ENCODE results near the gene NAPB. TPM values are rescaled to one million over a fixed set of nuclear protein-coding genes. Genes with fewer than 3 reads are reported as not detected.

Gene NAPB
- total and polyA plus RNA-seq, 2 experiments from 2014 or later, result 7.3 to 11.2 TPM

DNA sequence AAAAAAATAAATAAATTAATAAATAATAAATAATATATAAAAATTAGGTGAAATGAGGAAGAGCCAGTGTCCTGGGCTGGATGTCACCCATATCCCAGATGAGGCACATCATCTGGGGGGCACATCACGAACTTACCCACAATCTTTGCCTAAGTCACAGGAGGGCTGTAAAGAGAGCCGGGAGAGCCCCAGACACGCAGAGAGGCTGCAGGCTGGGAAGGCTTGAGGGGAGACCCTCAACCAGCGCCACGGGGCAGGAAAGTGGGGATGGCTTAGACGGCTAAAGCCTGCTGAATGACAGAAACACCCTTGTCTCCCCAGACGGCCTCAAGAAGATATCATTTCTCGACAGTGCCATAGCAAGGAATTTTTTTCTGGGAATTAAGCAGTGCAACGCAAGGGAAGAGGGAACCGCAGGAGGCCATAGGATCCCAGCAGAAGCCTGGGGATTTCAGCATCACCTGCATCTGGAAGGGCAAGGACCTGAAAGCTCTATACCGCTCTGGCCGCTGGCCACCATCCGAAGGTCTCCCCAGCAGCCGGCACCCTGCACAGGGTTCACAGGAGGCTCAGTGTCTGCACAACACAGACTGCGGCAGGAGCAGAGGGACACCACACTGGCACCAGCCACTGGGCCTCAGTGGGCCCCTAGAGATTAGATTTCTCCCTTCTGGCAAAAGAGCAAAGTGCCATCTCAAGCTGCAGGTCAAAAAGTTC, 93.5 kb downstream of the NAPB start:
- no peaks in the 10 kb centered on the region for H3K36me3 ChIP-seq (replicated peaks; ENCODE audit: insufficient read depth, low read depth)
- no peak for DNase-seq (ENCODE audit: low spot score)
- H3K4me2 ChIP-seq, result no peak overlapping the region
- no peaks in the 10 kb centered on the region for H3K9me2 ChIP-seq (replicated peaks; ENCODE audit: insufficient read depth)
- H3K79me2 ChIP-seq, result no peaks in the 10 kb centered on the region
- H3K9me3 ChIP-seq (ENCODE audit: low read depth), result no peaks in the 10 kb centered on the region
- no peaks in the 10 kb centered on the region for H3K27me3 ChIP-seq
- no peaks in the 10 kb centered on the region for H3K4me1 ChIP-seq (ENCODE audit: insufficient read depth)
- TF ChIP-seq CTCF (IDR thresholded peaks at IDR 0.05; ENCODE audit: poor library complexity), result no peak
- TF ChIP-seq EZH2 (IDR thresholded peaks at IDR 0.05; ENCODE audit: borderline replicate concordance), result no peak
- no peak for TF ChIP-seq EZH2phosphoT487 (IDR thresholded peaks at IDR 0.05; ENCODE audit: low read depth, severe bottlenecking, unreplicated experiment)
- no peak overlapping the region for H3K27ac ChIP-seq
- 93% methylated on average over 15 of the region's 15 CpGs for WGBS (ENCODE audit: low lambda C conversion rate, missing lambda C conversion rate)
- H4K20me1 ChIP-seq (ENCODE audit: insufficient read depth, poor library complexity, severe bottlenecking), result no peaks in the 10 kb centered on the region
- H2AFZ ChIP-seq, result no peak overlapping the region
- no peak overlapping the region for H3K4me3 ChIP-seq

DNA sequence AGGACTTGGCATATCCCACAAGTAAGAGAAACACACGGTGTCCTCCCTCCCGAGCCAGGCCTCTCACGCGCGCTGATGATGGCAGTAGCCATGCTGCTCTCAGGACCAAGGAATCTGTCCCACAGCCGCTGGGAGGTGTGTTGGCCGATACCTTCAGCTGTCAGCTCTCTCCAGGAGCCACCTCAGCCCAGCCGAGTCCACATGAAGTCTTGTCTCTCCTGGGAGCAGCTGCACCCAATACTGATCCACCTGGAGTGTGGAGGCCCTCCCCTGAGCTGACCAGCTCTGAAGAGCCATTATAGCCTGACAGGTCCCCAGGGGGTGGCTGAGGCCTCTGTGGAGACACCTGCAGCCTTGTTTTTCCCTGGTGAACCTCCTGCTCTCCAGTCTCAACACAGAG, 94.5 kb downstream of the NAPB start:
- no peak for DNase-seq (ENCODE audit: low spot score)
- H3K4me3 ChIP-seq, result no peak overlapping the region
- 94% methylated on average over 8 of the region's 8 CpGs for WGBS (ENCODE audit: low lambda C conversion rate, missing lambda C conversion rate)

DNA sequence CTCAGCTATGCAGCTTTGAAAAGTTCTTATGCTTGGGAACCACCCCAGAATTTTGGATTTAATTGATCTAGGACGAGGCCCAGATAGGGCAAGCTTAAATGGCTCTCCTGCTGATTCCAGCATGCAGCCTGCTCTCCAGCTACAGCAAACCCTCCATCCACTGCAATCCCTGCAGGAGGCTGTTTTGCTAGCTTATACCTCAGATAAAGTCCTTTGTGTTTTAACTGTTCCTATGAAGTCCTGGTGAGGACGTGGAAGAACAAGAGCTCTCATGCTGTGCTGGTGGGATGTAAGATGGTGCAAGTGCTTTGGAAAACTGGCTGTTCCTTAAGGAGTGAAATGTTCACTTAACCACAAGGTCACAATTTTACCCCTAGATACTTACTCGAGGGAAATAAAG, 96.2 kb downstream of the NAPB start:
- no peak overlapping the region for H3K4me2 ChIP-seq
- no peak overlapping the region for H3K4me3 ChIP-seq
- H3K4me1 ChIP-seq (ENCODE audit: insufficient read depth), result no peaks in the 10 kb centered on the region
- 62% methylated on average over 3 of the region's 3 CpGs for WGBS (ENCODE audit: low lambda C conversion rate, missing lambda C conversion rate)
- TF ChIP-seq CTCF (IDR thresholded peaks at IDR 0.05; ENCODE audit: poor library complexity) (no peak), EZH2phosphoT487 (IDR thresholded peaks at IDR 0.05; ENCODE audit: low read depth, severe bottlenecking, unreplicated experiment) (no peak), EZH2 (IDR thresholded peaks at IDR 0.05; ENCODE audit: borderline replicate concordance) (no peak)
- H4K20me1 ChIP-seq (ENCODE audit: insufficient read depth, poor library complexity, severe bottlenecking), result no peaks in the 10 kb centered on the region
- no peaks in the 10 kb centered on the region for H3K9me3 ChIP-seq (ENCODE audit: low read depth)
- H2AFZ ChIP-seq, result no peak overlapping the region
- no peaks in the 10 kb centered on the region for H3K9me2 ChIP-seq (replicated peaks; ENCODE audit: insufficient read depth)
- H3K27ac ChIP-seq, result no peak overlapping the region
- DNase-seq (ENCODE audit: low spot score), result no peak
- no peaks in the 10 kb centered on the region for H3K27me3 ChIP-seq
- H3K36me3 ChIP-seq (replicated peaks; ENCODE audit: insufficient read depth, low read depth), result no peaks in the 10 kb centered on the region
- no peaks in the 10 kb centered on the region for H3K79me2 ChIP-seq

More for the DNA sequence above, 94.5 kb downstream of the NAPB start:
- Histone ChIP-seq H3K4me2 (no peak overlapping the region), H3K27me3 (no peaks in the 10 kb centered on the region), H2AFZ (no peak overlapping the region), H3K27ac (no peak overlapping the region), H3K79me2 (no peaks in the 10 kb centered on the region), H3K9me2 (replicated peaks; ENCODE audit: insufficient read depth) (no peaks in the 10 kb centered on the region), H3K4me1 (ENCODE audit: insufficient read depth) (no peaks in the 10 kb centered on the region), H3K36me3 (replicated peaks; ENCODE audit: insufficient read depth, low read depth) (no peaks in the 10 kb centered on the region), H4K20me1 (ENCODE audit: insufficient read depth, poor library complexity, severe bottlenecking) (no peaks in the 10 kb centered on the region), H3K9me3 (ENCODE audit: low read depth) (no peaks in the 10 kb centered on the region)
- no peak for TF ChIP-seq CTCF (IDR thresholded peaks at IDR 0.05; ENCODE audit: poor library complexity)
- no peak for TF ChIP-seq EZH2 (IDR thresholded peaks at IDR 0.05; ENCODE audit: borderline replicate concordance)
- TF ChIP-seq EZH2phosphoT487 (IDR thresholded peaks at IDR 0.05; ENCODE audit: low read depth, severe bottlenecking, unreplicated experiment), result no peak

Small RNA genes within 50 kb of the gene (small RNA-seq; reads per million reads assigned to genes)
- gene RF00019 (not detected), gene RNA5SP479 (not detected)

Other genes with a start within 250 kb of the NAPB start
- 29.7 and 30.9 TPM in 2 replicates for gene NXT1, start 70.7 kb downstream of the NAPB start, total RNA-seq
- 36.3 and 38.1 TPM in 2 replicates for gene NXT1, start 70.7 kb downstream of the NAPB start, polyA plus RNA-seq
- gene GZF1, start 59.3 kb downstream of the NAPB start, total RNA-seq, result 15.5 and 17.8 TPM in 2 replicates
- 7.4 and 8.8 TPM in 2 replicates for gene GZF1, start 59.3 kb downstream of the NAPB start, polyA plus RNA-seq
- not detected in 2 replicates for gene CSTL1, start 18.2 kb upstream of the NAPB start, total RNA-seq
- not detected in 2 replicates for gene CSTL1, start 18.2 kb upstream of the NAPB start, polyA plus RNA-seq
- not detected in 2 replicates for gene CST11, start 31.4 kb upstream of the NAPB start, total RNA-seq
- not detected in 2 replicates for gene CST11, start 31.4 kb upstream of the NAPB start, polyA plus RNA-seq
- not detected in 2 replicates for gene CST8, start 69.6 kb upstream of the NAPB start, total RNA-seq
- gene CST8, start 69.6 kb upstream of the NAPB start, polyA plus RNA-seq, result not detected in 2 replicates
- not detected in 2 replicates for gene CST9L, start 147.0 kb upstream of the NAPB start, total RNA-seq
- gene CST9L, start 147.0 kb upstream of the NAPB start, polyA plus RNA-seq, result not detected in 2 replicates
- not detected in 2 replicates for gene CST9, start 184.4 kb upstream of the NAPB start, total RNA-seq
- not detected in 2 replicates for gene CST9, start 184.4 kb upstream of the NAPB start, polyA plus RNA-seq
- gene CST3, start 216.5 kb upstream of the NAPB start, total RNA-seq, result 881 and 921 TPM in 2 replicates
- gene CST3, start 216.5 kb upstream of the NAPB start, polyA plus RNA-seq, result 2,777 and 2,850 TPM in 2 replicates